HepG2 (cell line): ENCODE results near the gene FMNL2. TPM values are rescaled to one million over a fixed set of nuclear protein-coding genes. Genes with fewer than 3 reads are reported as not detected.

Experiments used
- ATF5 ChIP-seq: sonication (generic); formaldehyde crosslinking; IDR thresholded peaks from 2 replicates; pipeline ENCODE4 v1.4.0; 2020; ENCODE audit warnings: mild to moderate bottlenecking, low read depth, missing genetic modification reagents
- FOSL1 ChIP-seq: sonication (generic); formaldehyde crosslinking; IDR thresholded peaks from 2 replicates; pipeline ENCODE4 v1.9.0; 2021; ENCODE audit warnings: missing genetic modification reagents, borderline replicate concordance
- FUBP1 ChIP-seq: sonication (generic); formaldehyde crosslinking; IDR thresholded peaks from 2 replicates; pipeline ENCODE4 v1.5.1; 2020; ENCODE audit warnings: missing genetic modification reagents, mild to moderate bottlenecking, borderline replicate concordance
- GPBP1L1 ChIP-seq: sonication (generic); formaldehyde crosslinking; IDR thresholded peaks from 2 replicates; pipeline ENCODE4 v1.5.0; 2020; ENCODE audit warnings: mild to moderate bottlenecking, missing genetic modification reagents
- HIC2 ChIP-seq: sonication (generic); formaldehyde crosslinking; IDR thresholded peaks from 2 replicates; pipeline ENCODE4 v1.9.0; 2022; ENCODE audit warnings: low read depth, missing genetic modification reagents
- IKZF4 ChIP-seq: sonication (generic); formaldehyde crosslinking; IDR thresholded peaks from 2 replicates; pipeline ENCODE4 v1.5.1; 2020; ENCODE audit warnings: borderline replicate concordance, mild to moderate bottlenecking, low read depth, missing genetic modification reagents; ENCODE audit errors: not compliant biosample characterization
- KDM4B ChIP-seq: sonication (generic); formaldehyde crosslinking; IDR thresholded peaks from 2 replicates; pipeline ENCODE4 v1.4.0; 2020; ENCODE audit warnings: missing genetic modification reagents
- MYNN ChIP-seq: sonication (generic); formaldehyde crosslinking; IDR thresholded peaks from 2 replicates; pipeline ENCODE4 v1.4.0; 2020; ENCODE audit warnings: mild to moderate bottlenecking, low read depth, missing genetic modification reagents
- SNAPC4 ChIP-seq: sonication (generic); formaldehyde crosslinking; IDR thresholded peaks from 2 replicates; pipeline ENCODE4 v1.4.0; 2020; ENCODE audit warnings: mild to moderate bottlenecking, missing genetic modification reagents
- SRSF4 ChIP-seq: fragments of 200-400 bp; formaldehyde crosslinking; IDR thresholded peaks from one replicate; pipeline ENCODE4 v1.6.1; 2018; ENCODE audit warnings: mild to moderate bottlenecking, low read depth, low read length, moderate library complexity; ENCODE audit not compliant: poor library complexity, severe bottlenecking
- YEATS2 ChIP-seq: sonication (generic); formaldehyde crosslinking; IDR thresholded peaks from 2 replicates; pipeline ENCODE4 v1.4.0; 2020; ENCODE audit warnings: missing genetic modification reagents, borderline replicate concordance
- ZBTB49 ChIP-seq: sonication (generic); formaldehyde crosslinking; IDR thresholded peaks from 2 replicates; pipeline ENCODE4 v1.4.0; 2020; ENCODE audit warnings: missing genetic modification reagents, borderline replicate concordance
- ZNF10 ChIP-seq: sonication (generic); formaldehyde crosslinking; IDR thresholded peaks from 2 replicates; pipeline ENCODE4 v1.4.0; 2020; ENCODE audit warnings: mild to moderate bottlenecking, low read depth, missing genetic modification reagents, borderline replicate concordance
- ZNF615 ChIP-seq: sonication (generic); formaldehyde crosslinking; IDR thresholded peaks from 2 replicates; pipeline ENCODE4 v1.5.0; 2020; ENCODE audit warnings: mild to moderate bottlenecking, missing genetic modification reagents, borderline replicate concordance
- ZNF776 ChIP-seq: sonication (generic); formaldehyde crosslinking; IDR thresholded peaks from 2 replicates; pipeline ENCODE4 v1.4.0; 2020; ENCODE audit warnings: mild to moderate bottlenecking, missing genetic modification reagents
- polyA plus RNA-seq, 8 experiments: library from polyadenylated mRNA; depleted of rRNA in 3 of 8; stranded (reverse) in 7 of 8; unstranded in 1 of 8; fragments of >200 nt; fragmentation: Illumina TruSeq in 4 of 8; extraction: Trizol in 4 of 8; gene quantifications; 2 replicates each; pipeline versions ENCODE4 v1.2.1 to v1.2.3, GENCODE V29; 2011 to 2016; ENCODE audit warnings: low read depth in 4 of 8, missing spikeins in 1 of 8, mixed read lengths in 1 of 8; ENCODE audit not compliant: insufficient read depth in 1 of 8
- total RNA-seq, 5 experiments: library from RNA; depleted of rRNA; stranded (reverse); fragments of >200 nt; fragmentation: Illumina TruSeq; extraction: Trizol; gene quantifications; 2 replicates each; pipeline ENCODE4 v1.2.3, GENCODE V29; 2016; ENCODE audit warnings: low read depth in 1 of 5

Gene FMNL2
- total and polyA plus RNA-seq, 2 of the 13 experiments (the other 11 are each of a cell fraction or from before 2014, with no cell fraction given) = 66.5 to 67.7 TPM

- TF ChIP-seq GPBP1L1 (no peak), ZBTB49 (CRISPR knock-in tag) (no peak), MYNN (no peak), IKZF4 (CRISPR knock-in tag) (no peak), KDM4B (CRISPR knock-in tag) (no peak), FUBP1 (CRISPR knock-in tag) (no peak), FOSL1 (CRISPR knock-in tag) (peak; percentile 54; the same call in 1 of the 2 replicates), SRSF4 (no peak), HIC2 (no peak), ZNF615 (CRISPR knock-in tag) (no peak), ATF5 (CRISPR knock-in tag) (no peak), SNAPC4 (CRISPR knock-in tag) (no peak), YEATS2 (no peak), ZNF776 (CRISPR knock-in tag) (no peak), ZNF10 (CRISPR knock-in tag) (no peak)
These were observed 121.3 kb downstream of the FMNL2 start (continued) for GRCh38 chr2:152456262-152456661.
